CD4-positive, alpha-beta T cell treated with Interleukin-4 for 4 hours (primary cell): ENCODE data around the gene NPIPA1.
A peak's percentile ranks its signal among the peaks of the same experiment; 100 is the strongest.
"Not testable (repeated sequence)": the region's sequence is repeated elsewhere in the genome, so short reads cannot be mapped to it uniquely, and the experiment has no call there.

Experiments
- DNase-seq: peaks from one replicate; pipeline ENCODE4 v3.0.0-alpha.2; 2020

NPIPA1 gene

GRCh38 chr16:14937143-14937542 is at the start of gene NPIPA1:
Gene NPIPA1 (plus strand): TSS chr16:14937443. CDS start chr16:14937443, 0 bp downstream.
- not testable (repeated sequence) for DNase-seq

DNA sequence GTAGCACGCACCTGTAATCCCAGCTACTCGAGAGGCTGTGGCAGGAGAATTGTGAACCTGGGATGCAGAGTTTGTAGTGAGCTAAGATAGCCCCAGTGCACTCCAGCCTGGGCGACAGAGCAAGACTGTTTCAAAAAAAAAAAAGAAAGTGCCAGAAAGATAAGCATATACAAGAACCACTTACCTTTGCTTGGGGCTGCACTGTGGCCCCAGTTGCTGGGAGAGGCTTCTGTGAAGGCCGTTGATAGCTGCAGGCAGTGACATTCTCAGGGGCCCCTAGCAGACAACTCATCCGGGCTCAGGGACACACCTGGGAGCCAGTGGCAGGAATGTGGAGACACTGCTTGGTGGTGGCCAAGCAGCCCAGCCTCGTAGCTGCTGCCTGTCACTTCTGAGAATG is 45.1 kb upstream of the NPIPA1 start:
- DNase-seq = not testable (repeated sequence)

DNA sequence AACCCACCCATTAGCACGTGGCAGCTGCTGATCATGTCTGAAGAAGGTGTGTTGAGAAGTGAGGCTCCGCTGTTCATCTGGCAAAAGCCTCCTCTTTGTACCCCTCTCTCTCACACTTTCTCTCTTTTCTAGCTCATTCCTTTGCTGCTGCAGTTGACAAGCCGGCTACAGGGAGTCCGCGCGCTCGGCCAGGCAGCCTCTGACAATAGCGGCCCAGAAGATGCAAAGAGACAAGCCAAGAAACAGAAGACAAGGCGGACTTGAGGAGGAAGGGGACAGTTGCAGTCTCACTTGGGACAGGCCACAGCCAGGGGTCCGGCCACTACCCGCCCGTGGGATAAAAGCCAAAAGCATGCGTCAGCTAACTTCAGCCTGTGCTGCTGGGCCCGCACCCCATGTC is 41.9 kb upstream of the NPIPA1 start:
- DNase-seq = not testable (repeated sequence)

GRCh38 chr16:14896023-14896422 is 41.2 kb upstream of the NPIPA1 start:
- DNase-seq = not testable (repeated sequence)

GRCh38 chr16:14897006-14897664 is 40.1 kb upstream of the NPIPA1 start:
- DNase-seq = not testable (repeated sequence)

- DNase-seq = not testable (repeated sequence)
Observed at GRCh38 chr16:14898162-14898561, 39.1 kb upstream of the NPIPA1 start.

DNA sequence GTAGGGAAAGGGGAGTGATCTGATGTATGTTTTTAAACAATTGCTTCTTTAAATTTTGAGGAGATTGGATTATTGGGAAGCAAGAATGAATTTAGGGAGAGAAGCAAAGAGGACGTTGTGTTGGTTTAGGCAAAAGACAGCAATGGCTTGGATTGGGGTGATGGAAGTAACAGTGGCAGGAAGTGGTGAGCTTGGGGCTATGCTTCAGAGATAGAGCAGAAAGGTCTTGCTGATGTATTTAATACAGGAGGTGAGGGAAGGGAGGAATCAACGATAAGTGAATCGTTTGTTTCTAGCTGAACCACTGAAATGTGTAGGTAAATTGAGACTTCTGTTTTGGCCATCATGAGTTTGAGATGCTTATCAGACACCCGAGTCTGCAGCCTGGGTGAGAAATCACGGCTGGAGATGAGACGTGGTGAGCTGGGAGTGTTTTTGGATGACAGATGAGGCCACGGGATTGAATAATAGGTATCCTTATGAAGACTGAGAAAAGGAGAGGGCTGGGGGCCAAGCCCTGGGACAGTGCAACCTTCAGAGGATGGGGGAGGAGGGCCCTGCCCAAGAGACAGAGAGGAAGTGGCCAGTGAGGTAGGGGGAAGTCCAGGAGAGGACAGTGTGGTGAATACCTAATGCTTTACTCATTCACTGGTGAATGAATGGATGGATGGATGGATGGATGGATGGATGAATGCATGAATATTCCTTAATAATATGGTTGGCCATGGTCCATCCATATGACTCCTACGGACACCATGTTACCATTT is 33.9 kb upstream of the NPIPA1 start:
- not testable (repeated sequence) for DNase-seq

DNA sequence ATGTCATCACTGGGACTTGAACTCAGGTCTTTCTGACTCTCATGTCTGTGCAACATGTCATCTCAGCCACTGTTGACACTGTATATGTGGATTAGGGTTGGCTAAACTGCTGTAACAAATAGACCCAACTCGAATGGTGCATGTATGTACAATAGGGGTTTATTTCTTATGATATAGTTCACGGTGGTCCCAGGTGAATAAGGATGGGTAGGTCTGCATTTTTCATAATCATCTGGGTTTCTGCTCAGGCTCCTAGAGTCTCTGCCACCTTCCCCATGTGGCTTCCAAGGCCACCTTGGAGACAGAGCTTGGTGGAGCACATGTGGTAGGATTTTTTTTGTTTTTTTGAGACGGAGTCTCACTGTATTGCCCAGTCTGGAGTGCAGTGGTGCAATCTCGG is 27.5 kb upstream of the NPIPA1 start:
- DNase-seq = not testable (repeated sequence)

DNA sequence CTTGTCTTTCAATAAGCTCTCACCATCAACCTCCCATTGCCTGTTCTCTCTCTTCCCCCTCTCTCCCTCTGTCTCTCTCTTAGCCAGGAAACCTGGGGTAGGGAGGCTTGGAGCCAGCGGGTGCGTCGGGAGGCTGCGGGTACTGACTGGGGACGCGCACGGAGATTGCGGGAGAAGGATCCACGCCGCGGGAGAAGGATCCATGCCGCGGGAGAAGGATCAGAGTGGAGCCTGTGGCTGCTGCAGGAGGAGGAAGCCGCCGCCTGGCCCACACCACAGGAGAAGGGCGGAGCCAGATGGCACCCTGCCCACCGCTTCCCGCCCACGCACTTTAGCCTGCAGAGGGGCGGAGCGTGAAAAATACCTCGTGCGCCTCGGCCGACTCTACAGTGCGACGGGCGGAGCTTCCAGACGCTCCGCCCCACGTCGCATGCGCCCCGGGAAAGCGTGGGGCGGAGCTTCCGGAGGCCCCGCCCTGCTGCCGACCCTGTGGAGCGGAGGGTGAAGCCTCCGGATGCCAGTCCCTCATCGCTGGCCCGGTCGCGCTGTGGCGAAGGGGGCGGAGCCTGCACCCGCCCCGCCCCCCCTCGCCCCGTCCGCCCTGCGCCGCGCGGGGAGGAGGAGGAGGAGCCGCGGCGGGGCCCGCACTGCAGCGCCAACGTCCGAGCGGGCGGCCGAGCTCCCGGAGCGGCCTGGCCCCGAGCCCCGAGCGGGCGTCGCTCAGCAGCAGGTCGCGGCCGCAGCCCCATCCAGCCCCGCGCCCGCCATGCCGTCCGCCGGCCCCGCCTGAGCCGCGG is 26.2 kb upstream of the NPIPA1 start:
- DNase-seq = not testable (repeated sequence)

- peak; percentile 37 for DNase-seq
Observed at GRCh38 chr16:14911954-14912353, 25.3 kb upstream of the NPIPA1 start.

GRCh38 chr16:14912588-14912987 is 24.7 kb upstream of the NPIPA1 start:
- DNase-seq = not testable (repeated sequence)

GRCh38 chr16:14918504-14918903 is 18.7 kb upstream of the NPIPA1 start:
- DNase-seq = not testable (repeated sequence)

DNA sequence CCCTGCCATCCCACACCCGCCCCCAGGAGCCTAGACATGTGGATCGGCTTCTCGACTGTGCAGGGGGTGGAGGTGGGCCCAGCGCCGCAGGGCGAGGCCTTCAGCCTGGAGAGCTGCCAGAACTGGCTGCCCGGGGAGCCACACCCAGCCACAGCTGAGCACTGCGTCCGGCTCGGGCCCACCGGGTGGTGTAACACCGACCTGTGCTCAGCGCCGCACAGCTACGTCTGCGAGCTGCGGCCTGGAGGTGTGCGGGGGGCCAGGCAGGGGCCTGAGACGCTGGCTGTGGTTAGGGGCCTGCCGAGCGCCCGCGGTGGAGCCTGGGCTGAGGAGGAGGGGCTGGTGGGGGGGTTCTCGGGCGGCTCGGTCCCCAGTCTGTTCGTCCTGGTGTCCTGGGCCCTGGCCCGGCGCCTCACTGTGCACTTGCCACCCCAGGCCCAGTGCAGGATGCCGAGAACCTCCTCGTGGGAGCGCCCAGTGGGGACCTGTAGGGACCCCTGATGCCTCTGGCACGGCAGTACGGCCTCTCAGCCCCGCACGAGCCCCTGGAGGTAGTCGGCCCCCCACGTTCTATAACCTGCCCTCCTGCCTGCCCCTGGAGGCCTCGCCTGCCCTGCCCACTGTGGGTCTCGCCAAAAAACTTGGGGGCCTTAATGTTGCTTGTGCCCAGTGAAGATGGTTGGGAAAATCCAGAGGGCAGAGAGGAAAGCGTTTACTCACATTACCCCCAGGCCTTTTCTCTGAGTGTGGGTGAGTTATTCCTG is 17.2 kb upstream of the NPIPA1 start:
- DNase-seq = not testable (repeated sequence)

GRCh38 chr16:14922285-14922684 is 15.0 kb upstream of the NPIPA1 start:
- DNase-seq = not testable (repeated sequence)

GRCh38 chr16:14922968-14923367 is 14.3 kb upstream of the NPIPA1 start:
- not testable (repeated sequence) for DNase-seq

GRCh38 chr16:14923394-14924088 is 13.7 kb upstream of the NPIPA1 start:
- not testable (repeated sequence) for DNase-seq

GRCh38 chr16:14924359-14924758 is 12.9 kb upstream of the NPIPA1 start:
- not testable (repeated sequence) for DNase-seq

GRCh38 chr16:14924982-14925381 is 12.3 kb upstream of the NPIPA1 start:
- DNase-seq = not testable (repeated sequence)

- DNase-seq = not testable (repeated sequence)
Observed at GRCh38 chr16:14928064-14928714, 9.1 kb upstream of the NPIPA1 start.

DNA sequence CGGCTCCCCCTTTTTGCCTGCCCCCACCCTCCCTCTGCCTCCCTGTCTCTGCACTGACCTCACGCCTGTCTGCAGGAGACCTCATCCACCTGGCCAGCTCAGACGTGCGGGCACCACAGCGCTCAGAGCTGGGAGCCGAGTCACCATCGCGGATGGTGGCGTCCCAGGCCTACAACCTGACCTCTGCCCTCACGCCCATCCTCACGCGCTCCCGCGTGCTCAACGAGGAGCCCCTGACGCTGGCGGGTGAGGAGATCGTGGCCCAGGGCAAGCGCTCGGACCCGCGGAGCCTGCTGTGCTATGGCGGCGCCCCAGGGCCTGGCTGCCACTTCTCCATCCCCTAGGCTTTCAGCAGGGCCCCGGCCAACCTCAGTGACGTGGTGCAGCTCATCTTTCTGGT is 8.1 kb upstream of the NPIPA1 start:
- not testable (repeated sequence) for DNase-seq

DNA sequence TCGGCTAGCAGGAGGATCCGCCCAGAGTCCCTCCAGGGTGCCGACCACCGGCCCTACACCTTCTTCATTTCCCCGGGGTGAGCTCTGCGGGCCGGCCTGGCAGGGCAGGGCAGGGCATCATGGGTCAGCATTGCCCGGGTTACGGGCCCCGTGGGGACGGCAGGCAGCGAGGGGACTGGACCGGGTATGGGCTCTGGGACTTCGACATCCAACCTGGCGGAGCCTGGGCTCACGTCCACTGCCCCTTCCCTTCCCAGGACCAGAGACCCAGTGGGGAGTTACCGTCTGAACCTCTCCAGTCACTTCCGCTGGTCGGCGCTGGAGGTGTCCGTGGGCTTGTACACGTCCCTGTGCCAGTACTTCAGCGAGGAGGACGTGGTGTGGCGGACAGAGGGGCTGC is 7.0 kb upstream of the NPIPA1 start:
- DNase-seq = not testable (repeated sequence)
